OCI-LY7 (cell line): Measurements from ENCODE around the gene COX6B1. TPM values are rescaled to one million over a fixed set of nuclear protein-coding genes. Genes with fewer than 3 reads are reported as not detected.

Experiments used
- BruUV-seq: library from RNA; stranded (reverse); fragments of 400-500 nt; replicated peaks from 2 replicates; lab custom pipeline; 2021; lab: Mats Ljungman, UMichigan
- CTCF ChIA-PET: fragments of 300-600 bp; sonication (Branson Sonifier 250); formaldehyde crosslinking; loops from one replicate; lab custom pipeline; 2022; ENCODE audit warnings: antibody characterized with exemption; ENCODE audit not compliant: unreplicated experiment; lab: Charles Lee
- POLR2A ChIA-PET: fragments of 300-600 bp; sonication (Branson Sonifier 250); formaldehyde crosslinking; loops from one replicate; lab custom pipeline; 2022; ENCODE audit warnings: antibody characterized with exemption; lab: Charles Lee
- DNase-seq: peaks from one replicate; pipeline ENCODE4 v3.0.0-alpha.2; 2015; ENCODE audit warnings: low spot score
- H2AFZ ChIP-seq: fragments of 200-600 bp; sonication (generic), shearing (Covaris generic); 2 replicates; pipeline ENCODE4 v1.6.1; 2014; ENCODE audit warnings: mild to moderate bottlenecking, antibody characterized with exemption, low read length, moderate library complexity
- H3K27ac ChIP-seq: fragments of 200-600 bp; sonication (generic); 2 replicates; pipeline ENCODE4 v1.5.1; 2014; ENCODE audit warnings: mixed run types, low read depth, mild to moderate bottlenecking, moderate library complexity, low read length, inconsistent platforms; ENCODE audit not compliant: poor library complexity, severe bottlenecking
- H3K36me3 ChIP-seq: fragments of 200-600 bp; sonication (generic); 2 replicates; pipeline ENCODE4 v1.6.1; 2014; ENCODE audit warnings: mild to moderate bottlenecking, antibody characterized with exemption, low read length, moderate library complexity, mixed read lengths; ENCODE audit not compliant: insufficient read depth
- H3K4me1 ChIP-seq: fragments of 200-600 bp; sonication (generic); 2 replicates; pipeline ENCODE4 v1.5.1; 2014; ENCODE audit warnings: mild to moderate bottlenecking, low read length; ENCODE audit not compliant: insufficient read depth, poor library complexity, severe bottlenecking
- H3K4me2 ChIP-seq: fragments of 200-600 bp; sonication (generic); 2 replicates; pipeline ENCODE4 v1.6.1; 2014; ENCODE audit warnings: mild to moderate bottlenecking, low read length
- H3K4me3 ChIP-seq: fragments of 200-600 bp; sonication (generic); 2 replicates; pipeline ENCODE4 v1.5.1; 2014; ENCODE audit warnings: mild to moderate bottlenecking, low read depth, low read length; ENCODE audit not compliant: poor library complexity, severe bottlenecking
- H3K79me2 ChIP-seq: fragments of 200-600 bp; sonication (generic); 2 replicates; pipeline ENCODE4 v1.6.1; 2016; ENCODE audit warnings: low read depth, mild to moderate bottlenecking, low read length, moderate library complexity, mixed read lengths; ENCODE audit not compliant: insufficient read depth
- H3K9me2 ChIP-seq: fragments of 200-600 bp; sonication (generic); 2 replicates; pipeline ENCODE4 v1.6.1; 2016; ENCODE audit warnings: mild to moderate bottlenecking, low read length, mixed read lengths; ENCODE audit not compliant: insufficient read depth
- H3K9me3 ChIP-seq: fragments of 200-600 bp; sonication (generic); 2 replicates; pipeline ENCODE4 v1.6.1; 2014; ENCODE audit warnings: mild to moderate bottlenecking, mixed run types, low read length, mixed read lengths
- H4K20me1 ChIP-seq: fragments of 200-600 bp; sonication (generic); 2 replicates; pipeline ENCODE4 v1.6.1; 2014; ENCODE audit warnings: mild to moderate bottlenecking, antibody characterized with exemption, low read length, moderate library complexity, mixed read lengths; ENCODE audit not compliant: insufficient read depth
- CTCF ChIP-seq: fragments of 200-600 bp; sonication (generic); conservative IDR thresholded peaks from 2 replicates; pipeline ENCODE4 v1.5.1; 2014; ENCODE audit warnings: mild to moderate bottlenecking, antibody characterized with exemption, low read length, moderate library complexity, mixed read lengths
- EZH2phosphoT487 ChIP-seq: fragments of 200-600 bp; sonication (generic); IDR thresholded peaks from 2 replicates; pipeline ENCODE4 v1.6.1; 2018; ENCODE audit warnings: low read depth, borderline replicate concordance, mild to moderate bottlenecking, mixed run types, antibody characterized with exemption, low read length, moderate library complexity, mixed read lengths
- intact Hi-C: fragments of 100-400 bp; cut with micrococcal nuclease; formaldehyde crosslinking; loops from one replicate; pipeline ENCODE4 v1.10.0; 2022; ENCODE audit not compliant: unreplicated experiment
- total RNA-seq, 2 experiments: library from RNA; depleted of rRNA in 1 of 2; stranded (reverse); fragments of >200 nt in 1 of 2; shearing (Covaris generic) in 1 of 2; gene quantifications; 2 replicates each; pipeline ENCODE4 v1.2.3, GENCODE V29; 2014 to 2022

COX6B1 gene
- total RNA-seq, 2 experiments from 2014 or later = 373 to 536 TPM

- BruUV-seq = no TSS peak
- Histone ChIP-seq H4K20me1 (no peaks in the 10 kb centered on the region), H3K4me2 (no peak overlapping the region), H3K4me3 (no peak overlapping the region), H3K36me3 (peaks cover 77% of the 10 kb centered on the region), H3K9me3 (no peaks in the 10 kb centered on the region), H3K9me2 (no peaks in the 10 kb centered on the region), H3K4me1 (peaks cover 10% of the 10 kb centered on the region), H2AFZ (no peak overlapping the region), H3K79me2 (peaks cover 10% of the 10 kb centered on the region), H3K27ac (no peak overlapping the region)
- intact Hi-C loops = no loop called here
- DNase-seq = no peak
- TF ChIP-seq CTCF (no peak), EZH2phosphoT487 (no peak)
- ChIA-PET CTCF (no interaction called here), POLR2A (no interaction called here)
Observed at GRCh38 chr19:35633727-35634440, 14.2 kb upstream of the COX6B1 start.

GRCh38 chr19:35636651-35637050 is 11.5 kb upstream of the COX6B1 start:
- no TSS peak for BruUV-seq
- POLR2A ChIA-PET = no interaction called here
- H2AFZ ChIP-seq = no peak overlapping the region
- H3K4me1 ChIP-seq = peaks cover 6% of the 10 kb centered on the region
- H3K9me2 ChIP-seq = no peaks in the 10 kb centered on the region
- no peak overlapping the region for H3K4me2 ChIP-seq
- H3K9me3 ChIP-seq = no peaks in the 10 kb centered on the region
- CTCF ChIA-PET = no interaction called here
- intact Hi-C loops = no loop called here
- no peak overlapping the region for H3K27ac ChIP-seq
- H3K79me2 ChIP-seq = no peaks in the 10 kb centered on the region
- peaks cover 63% of the 10 kb centered on the region for H3K36me3 ChIP-seq
- DNase-seq = no peak
- no peak overlapping the region for H3K4me3 ChIP-seq
- no peaks in the 10 kb centered on the region for H4K20me1 ChIP-seq
- no peak for TF ChIP-seq EZH2phosphoT487
- no peak for TF ChIP-seq CTCF

- POLR2A ChIA-PET = no interaction called here
- Histone ChIP-seq H3K79me2 (no peaks in the 10 kb centered on the region), H3K27ac (no peak overlapping the region), H3K4me1 (peaks cover 11% of the 10 kb centered on the region), H4K20me1 (no peaks in the 10 kb centered on the region), H2AFZ (no peak overlapping the region), H3K36me3 (peaks cover 58% of the 10 kb centered on the region), H3K4me2 (no peak overlapping the region), H3K4me3 (no peak overlapping the region), H3K9me2 (no peaks in the 10 kb centered on the region), H3K9me3 (no peaks in the 10 kb centered on the region)
- intact Hi-C loops = no loop called here
- CTCF ChIA-PET = no interaction called here
- BruUV-seq = no TSS peak
- TF ChIP-seq EZH2phosphoT487 = no peak
- no peak for TF ChIP-seq CTCF
- no peak for DNase-seq
Observed at GRCh38 chr19:35637165-35637564, 11.0 kb upstream of the COX6B1 start.
